COR-L47 (cell line): ENCODE data around the gene MEGF9.

Source experiments
- DNase-seq: peaks from one replicate; lab custom pipeline; 2025; lab: John Stamatoyannopoulos, UW

The MEGF9 gene

DNA sequence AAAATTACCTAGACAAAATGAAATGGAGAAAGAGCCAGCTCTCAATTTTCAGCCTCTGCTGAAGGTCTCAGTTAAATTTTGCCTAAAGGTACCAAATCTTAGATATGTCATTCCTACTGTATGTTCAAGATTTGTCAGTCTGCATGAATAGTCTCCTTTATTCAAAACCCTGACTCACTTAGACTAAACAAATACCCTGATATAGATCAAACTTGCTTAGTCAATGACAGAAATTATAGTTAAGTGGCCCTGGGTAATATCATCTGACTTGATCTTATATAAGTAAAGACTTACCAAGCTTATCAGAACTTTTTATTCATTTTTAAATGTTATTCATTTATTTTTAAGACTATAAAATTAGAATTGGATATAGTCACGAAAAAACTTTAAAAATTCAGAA, 12.2 kb downstream of the MEGF9 start:
- DNase-seq = no peak

DNA sequence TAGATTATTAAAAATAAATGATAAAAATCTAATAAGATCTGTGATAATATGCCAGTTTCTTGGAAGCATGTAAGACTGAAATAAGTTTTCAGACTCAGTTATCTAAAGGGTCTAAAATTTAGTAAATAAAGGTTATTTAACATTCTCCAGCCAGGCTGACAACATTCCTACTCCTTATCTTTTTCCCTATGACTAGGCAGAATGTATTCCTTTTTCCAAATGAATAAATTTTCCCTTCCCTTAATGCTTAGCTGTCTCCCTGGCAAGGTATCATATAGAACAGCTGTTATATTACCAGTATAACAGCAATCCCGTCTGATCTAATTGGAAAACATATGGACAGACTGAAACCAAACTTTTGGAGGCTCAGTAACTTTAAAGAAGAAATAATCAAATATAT, 13.0 kb downstream of the MEGF9 start:
- no peak for DNase-seq

DNA sequence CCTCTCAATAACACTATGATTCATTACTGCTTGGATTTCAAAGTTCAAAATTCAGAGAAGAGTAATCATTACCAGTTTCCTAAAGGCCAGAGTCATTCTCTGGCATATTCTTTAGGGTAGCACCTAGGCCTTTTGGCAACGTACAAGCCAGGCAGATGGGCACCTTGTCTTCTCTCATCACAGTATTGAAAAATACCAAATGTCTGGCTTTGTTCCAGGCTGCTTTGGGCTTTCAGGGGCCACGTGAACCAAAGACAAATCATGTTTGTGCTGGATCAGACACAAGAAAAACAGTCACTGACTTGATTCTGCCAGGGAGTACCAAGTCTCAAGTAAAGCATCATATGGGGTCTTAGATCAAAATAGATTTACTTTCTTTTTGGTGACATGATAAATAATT, 15.5 kb downstream of the MEGF9 start:
- peak; percentile 87 for DNase-seq

DNA sequence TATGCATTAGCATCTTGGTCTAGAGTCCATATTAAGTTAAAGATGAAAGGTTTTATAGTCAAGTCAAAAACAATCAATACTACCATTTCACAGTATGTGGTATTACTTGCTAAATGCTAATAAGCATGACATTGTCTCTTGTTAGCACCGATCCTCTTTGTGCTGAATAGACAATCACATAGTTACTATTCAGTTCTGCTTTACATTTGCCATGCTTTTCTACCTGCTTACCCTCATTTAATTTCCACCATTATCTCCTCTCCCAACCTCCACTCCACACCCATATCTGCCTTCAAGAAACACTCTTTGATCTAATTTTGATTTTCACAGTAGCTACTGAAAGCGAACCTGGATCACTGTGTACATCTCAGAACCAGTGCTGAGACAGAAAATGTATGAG, 16.8 kb downstream of the MEGF9 start:
- no peak for DNase-seq

DNA sequence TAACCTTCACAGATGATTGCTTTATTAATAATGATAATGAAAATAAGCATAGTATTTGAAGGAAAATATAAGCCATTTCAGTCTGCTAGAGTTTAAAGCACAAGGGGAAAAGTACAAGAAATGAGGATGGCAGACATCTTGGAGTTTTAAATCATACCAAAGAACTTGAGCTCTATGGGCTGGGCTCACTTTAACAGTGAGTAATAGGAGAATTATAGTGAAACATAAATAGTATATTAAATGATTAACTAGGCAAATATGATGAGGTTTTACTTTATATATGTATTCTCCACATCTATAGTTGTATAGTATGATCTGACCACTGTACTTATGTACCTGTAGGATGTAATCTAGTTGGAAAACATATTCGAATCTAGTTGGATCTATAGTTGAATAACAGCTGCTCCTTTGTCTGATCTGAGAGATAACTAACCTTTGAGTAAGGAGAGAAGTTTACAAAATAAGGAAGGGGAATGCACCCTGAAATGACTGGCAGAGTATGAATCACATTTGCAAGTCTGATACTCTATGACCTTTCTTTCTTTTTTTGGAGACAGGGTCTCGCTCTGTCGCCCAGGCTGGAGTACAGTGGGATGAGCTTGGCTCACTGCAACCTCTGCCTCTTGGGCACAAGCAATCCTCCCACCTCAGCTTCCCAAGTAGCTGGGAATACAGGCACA, 17.6 kb downstream of the MEGF9 start:
- no peak for DNase-seq

DNA sequence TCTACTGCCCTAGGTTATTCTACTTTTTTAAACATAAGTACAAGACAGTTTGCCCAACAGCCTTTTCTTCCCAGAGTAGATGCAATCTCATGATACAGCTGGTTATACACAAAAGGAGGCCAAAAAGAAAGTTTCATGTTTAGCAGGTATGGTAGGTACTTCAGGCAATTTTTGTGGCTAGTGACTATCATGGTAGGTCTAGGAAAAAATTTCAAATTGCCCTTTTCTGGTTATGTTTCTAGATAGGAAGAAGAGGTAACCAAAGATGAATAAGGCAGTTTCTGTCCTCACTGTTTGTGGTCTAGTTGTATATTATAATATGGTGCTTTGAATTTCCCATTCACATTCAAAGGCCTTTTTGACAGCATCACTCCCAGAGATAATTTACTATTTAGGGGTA, 19.7 kb downstream of the MEGF9 start:
- no peak for DNase-seq

DNA sequence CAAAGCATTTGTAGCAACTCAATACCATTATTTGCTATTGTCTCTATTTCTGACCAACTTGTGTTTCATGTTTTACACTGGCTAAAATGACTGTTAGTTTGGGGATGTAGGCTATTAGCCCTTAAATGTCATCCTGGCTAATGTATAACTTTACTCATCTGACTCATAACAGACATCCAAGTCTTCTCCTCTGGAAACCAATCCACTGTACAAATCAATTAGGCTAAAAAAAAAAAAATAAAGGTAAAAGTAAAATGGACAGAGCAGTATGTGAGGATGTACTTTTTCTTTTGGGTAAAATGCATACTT, 20.6 kb downstream of the MEGF9 start:
- DNase-seq = no peak

DNA sequence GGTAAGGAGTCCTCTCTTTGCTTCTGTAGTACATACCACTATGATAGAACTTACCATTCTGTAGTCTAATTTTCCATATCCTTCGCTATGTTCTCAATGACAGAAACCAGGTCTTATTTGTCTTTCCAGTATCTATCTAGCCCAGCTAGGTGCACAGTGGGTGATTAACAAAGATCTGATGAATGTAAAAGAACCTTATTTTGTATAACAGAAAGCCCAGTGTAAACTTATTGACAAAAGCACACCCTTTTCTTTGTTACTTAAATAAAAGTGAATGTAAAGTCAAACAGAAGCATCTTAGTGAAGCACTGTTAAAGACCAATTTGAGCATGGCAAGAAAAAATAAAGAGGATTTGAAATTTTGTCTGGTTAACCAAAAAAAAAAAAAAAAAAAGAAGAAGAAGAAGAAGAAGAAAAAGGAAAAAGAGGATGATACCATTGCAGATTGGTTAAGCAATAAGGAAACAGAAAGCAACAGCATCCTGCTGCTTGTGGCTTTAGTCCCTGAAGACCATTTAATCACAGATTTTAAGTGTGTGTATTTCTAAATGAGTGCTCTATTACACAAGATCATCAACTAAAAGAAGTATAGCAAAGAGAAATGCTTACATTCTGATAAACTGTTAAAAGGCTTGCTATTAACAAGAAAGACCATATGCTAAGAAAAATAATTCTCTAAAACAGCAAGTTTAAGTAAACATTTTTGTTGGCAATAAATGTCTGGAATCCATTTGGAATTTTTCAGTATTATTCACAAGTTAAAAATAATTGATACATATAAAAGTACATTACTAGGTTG, 21.2 kb downstream of the MEGF9 start:
- DNase-seq = no peak

DNA sequence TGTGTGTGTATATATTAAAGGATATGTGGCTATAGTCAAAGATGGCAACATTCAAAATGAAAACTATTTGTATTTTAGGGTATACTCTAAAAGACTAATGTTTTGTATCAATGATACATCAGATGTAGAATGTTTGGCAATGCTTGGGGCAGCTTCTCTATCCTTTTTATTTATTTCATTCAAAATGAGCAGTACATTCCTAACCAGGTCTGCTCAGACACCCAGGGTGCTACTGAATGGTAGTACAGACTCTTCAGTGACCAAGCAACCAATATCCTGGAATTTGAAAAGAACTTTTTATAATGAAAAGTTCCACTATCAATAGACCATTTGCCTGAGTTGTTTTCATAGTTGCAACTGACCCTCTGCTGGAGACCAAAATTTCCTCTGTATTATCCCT, 23.9 kb downstream of the MEGF9 start:
- no peak for DNase-seq

DNA sequence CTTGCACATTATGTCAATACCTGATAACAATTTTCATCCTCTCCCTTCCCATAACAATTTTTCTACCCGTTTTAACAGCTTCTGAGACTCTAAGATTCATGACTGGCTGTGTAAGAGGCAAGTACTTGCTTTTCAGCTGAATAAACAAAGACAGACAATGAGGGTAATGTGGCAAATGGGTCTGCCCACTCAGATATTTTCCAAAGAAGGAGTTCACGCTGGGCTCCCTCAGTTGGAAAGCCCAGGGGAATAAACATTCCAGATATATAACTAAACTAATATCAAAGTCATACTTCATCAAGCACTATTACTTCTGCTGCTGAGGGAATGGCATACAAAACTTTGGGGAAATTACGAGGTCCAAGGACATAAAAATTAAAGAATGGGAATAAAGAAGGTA, 24.4 kb downstream of the MEGF9 start:
- DNase-seq = peak; percentile 72

DNA sequence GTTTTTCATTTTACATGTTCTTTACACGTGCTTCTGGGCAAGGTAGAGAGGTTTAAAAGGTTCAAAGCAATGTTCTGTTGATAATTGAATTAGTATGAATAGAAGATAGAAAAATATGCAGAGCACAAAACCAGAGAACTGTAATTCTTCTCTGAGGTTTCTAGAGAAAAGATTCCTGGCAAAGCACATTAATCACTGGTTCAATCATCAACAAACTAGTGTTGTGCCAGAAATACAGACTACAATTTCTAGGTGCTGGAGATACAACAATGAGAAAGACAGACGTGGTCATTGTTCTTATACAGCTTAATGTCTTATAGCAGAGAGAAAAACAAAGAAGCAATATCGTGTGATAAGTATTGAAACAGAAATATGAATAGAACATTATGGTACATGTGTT, 25.5 kb downstream of the MEGF9 start:
- DNase-seq = no peak

DNA sequence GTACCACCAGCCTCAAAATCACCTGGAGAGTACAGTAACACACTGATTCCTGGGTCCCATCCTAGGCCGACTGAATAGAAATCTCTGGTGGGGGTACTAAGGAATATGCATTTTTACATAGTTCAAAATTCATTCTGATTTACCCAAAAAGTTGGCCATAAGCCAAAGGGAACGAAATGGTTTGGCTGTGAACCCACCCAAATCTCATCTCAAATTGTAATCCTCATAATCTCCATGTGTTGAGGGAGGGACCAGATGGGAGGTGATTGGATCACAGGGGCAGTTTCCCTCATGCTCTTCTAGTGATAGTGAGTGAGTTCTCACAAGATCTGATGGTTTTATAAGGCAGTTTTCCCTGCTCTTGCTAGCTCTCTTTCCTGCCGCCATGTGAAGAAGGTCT, 31.1 kb downstream of the MEGF9 start:
- DNase-seq = no peak

DNA sequence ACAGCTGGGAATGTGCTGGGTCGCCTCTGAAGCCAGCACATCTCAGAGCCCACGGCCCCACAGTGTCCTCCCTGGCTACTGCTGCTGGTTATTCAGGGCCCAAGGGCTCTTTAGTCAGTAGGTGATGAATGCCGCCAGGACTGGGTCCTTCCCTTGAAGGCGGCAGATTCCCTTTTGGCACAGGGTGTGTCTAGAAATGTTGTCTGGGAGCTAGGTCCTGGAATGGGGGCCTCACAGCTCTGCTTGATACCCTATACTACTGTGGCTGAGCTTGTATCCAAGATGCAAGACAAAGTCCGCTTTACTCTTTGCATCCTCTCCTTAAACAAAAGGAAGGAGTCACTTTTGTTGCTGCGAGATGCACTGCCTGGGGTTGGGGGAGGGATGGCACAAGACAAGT, 33.1 kb downstream of the MEGF9 start:
- no peak for DNase-seq

DNA sequence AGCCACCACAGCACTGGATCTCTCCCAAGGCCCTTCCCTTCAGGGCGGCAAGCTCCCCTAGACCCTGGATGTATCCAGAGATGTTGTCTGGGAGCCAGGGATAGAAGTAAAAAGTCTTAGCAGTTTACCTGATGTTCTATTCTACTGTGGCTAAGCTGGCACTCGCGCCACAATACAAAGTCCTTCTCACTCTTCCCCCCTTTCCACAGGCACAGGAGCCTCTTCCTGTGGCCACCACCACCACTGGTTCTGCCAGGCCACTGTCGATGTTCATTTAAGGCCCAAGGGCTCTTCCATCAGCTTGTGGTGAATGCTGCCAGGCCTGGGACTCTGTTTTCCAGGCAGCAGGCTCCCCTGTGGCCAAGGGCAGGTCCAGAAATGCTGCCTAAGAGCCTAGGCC, 33.7 kb downstream of the MEGF9 start:
- no peak for DNase-seq

DNA sequence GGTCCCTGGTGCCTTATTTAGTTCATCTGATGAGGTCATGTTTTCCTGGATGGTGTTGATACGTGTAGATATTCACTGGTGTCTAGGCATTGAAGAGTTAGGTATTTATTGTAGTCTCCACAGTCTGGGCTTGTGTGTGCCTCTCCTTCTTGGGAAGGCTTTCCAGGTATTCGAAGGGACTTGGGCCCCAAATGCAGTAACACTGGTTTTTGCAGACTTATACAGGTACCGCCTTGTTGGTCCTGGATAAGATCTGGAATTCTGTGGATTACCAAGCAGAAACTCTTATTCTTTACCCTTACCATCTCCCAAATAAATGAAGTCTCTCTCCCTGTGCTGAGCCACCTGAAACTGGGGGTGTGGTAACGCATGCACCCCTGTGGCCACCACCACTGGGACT, 34.1 kb downstream of the MEGF9 start:
- DNase-seq = no peak

DNA sequence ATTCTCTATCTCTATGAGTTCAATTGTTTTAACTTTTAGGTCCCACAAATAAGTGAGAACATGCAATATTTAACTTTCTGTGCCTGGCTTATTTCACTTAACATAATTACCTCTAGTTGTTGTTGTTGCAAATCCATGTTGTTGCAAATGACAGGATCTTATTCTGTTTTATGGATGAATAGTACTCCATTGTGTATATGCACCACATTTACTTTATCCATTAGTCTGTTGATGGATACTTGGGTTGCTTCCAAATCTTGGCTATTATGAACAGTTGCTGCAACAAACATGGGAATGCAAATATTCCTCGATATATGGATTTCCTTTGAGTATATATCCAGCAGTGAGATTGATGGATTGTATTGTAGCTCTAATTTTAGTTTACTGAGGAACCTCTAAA, 36.3 kb downstream of the MEGF9 start:
- DNase-seq = no peak

DNA sequence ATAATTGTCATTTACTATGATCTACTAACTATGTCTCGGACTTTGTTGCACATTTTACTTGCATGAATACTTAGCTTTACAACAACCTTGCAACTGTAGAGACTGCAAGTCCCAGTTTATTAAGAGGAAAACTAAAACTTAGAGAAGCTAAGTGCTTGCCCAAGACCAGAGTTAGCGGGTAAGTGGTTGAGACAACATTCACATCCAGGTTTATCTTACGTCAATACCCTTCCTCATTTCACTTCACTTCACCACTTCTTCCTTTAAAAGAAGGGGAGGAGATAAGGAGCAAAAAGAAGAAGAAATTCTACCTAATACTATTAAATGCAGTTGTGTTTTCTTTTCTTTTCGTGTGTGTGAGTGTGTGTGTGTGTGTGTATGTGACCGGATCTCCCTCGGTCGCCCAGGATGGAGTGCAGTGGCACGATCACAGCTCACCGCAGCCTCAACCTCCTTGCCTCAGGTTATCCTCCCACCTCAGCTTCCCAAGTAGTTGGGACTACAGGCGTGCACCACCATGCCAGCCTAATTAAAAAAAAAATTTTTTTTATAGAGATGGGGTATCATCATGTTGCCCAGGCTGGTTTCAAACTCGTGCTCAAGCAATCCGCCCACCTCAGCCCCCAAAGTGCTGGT, 37.4 kb downstream of the MEGF9 start:
- DNase-seq = no peak

DNA sequence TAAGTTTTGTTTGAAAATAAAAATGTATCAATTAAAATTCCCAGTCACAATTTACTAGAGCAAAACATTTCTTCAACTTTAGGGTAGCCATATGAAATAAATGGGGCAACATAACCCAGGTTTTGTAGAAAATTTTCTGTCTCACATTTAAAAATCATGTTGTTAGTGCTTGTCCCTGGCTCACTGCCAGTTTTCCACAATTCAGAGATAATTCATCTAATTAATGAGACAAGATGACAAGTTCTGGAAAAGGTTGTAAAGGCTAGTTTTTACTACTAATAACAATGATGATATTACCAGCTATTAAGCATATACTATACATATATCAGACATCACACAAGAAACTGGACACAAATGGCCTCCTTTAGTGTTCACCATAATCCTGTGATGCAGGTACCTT, 45.9 kb downstream of the MEGF9 start:
- peak; percentile 29 for DNase-seq

DNA sequence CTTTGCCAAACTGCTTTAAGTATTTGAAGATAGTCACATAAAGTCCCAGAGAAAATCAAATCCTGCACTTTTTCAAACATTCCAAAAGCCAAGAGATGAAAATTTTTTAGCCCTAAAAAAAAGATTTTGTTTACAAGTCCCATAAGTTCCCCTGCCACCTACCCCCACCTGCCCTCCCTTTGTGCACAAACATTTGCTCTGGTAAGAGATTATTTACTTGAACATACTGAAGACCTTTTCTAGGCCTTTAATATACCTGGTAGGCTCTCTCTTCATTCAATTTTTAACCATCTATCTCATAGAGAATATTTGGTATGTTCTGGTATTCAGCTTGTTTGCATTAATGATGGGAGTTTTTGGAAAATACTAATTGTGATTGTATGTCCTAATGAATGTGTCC, 50.3 kb downstream of the MEGF9 start:
- no peak for DNase-seq

DNA sequence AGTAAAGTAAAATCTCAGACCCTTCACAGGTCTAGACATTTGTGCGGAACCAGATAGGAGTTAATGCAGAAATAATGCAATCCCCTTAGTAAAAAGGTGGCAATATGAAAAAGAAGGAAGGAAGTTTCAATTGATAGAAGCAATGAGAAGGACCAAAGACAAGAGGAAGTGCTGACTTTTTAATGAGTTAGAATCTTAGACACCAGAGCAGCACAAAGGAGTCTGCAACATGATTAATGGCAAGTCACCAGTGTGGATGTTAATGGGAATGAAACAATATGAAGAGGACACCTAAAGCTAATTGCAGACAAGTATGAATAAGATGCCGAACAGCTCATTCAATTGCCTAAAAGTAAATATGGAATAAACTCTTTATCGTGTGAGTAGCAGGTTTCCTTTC, 50.9 kb downstream of the MEGF9 start:
- DNase-seq = peak; percentile 32

DNA sequence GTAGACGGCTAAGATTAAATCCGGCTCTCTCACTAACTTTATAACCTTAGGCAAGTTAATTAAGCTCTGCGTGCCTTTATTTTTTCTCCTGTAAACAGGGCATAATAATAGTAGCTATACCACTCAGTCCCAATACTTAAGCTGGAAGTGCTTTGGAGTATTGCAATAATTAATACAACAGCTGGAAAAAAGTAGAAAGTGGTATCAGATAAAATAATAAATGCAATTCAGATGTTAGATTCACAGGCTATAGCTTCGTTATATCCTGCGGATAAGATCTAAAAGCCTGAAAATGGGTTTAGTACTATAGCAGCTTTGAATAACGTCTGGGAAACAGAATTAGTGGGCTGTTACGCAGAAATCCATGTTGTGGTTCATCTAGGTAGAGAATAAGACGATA, 51.8 kb downstream of the MEGF9 start:
- DNase-seq = no peak

DNA sequence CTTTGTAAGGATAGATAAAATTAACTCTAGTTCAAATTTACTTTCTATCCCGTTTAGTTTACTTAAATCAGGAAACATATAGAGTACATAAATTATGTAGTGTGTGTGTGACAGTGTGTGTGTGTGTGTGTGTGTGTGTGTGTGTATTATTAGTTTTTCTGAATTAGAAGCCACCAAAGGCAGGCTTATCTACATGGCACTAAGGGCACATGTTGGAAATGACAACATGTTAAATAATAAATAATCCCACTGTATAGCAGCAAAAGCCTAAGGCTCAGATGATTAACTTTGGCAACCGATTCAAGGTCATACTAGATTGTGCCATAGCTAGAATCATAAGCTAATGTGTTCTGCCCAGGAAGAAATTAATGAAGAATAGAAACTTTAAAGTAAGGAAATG, 54.6 kb downstream of the MEGF9 start:
- DNase-seq = no peak

DNA sequence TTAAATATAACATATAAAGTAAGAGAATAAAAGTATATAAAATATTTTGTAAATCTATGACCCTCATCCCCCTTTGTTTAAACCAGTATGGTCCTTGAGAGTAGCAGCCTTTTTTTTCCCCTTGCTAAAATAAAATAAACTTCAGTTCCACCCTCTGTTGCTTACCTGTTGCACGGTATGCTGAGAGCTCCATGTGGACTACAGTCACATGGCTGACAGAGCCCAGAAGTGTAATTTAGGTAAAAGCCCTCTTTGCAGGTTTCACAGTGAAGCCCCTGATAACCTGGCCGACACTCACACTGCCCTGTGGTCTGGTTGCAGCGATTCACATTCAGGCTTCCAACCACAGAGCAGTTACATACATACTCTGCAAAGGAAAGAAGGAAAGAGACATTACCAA, 55.1 kb downstream of the MEGF9 start:
- DNase-seq = no peak
